T follicular helper cell (primary cell): ENCODE measurements around the gene YBX2.
"Not testable (repeated sequence)": the region's sequence is repeated elsewhere in the genome, so short reads cannot be mapped to it uniquely, and the experiment has no call there.

Source experiments
- DNase-seq: peaks from one replicate; pipeline ENCODE4 v3.0.0-alpha.2; 2020; ENCODE audit warnings: low read depth
- total RNA-seq, 2 experiments: gene quantifications; one replicate each; lab custom pipeline; 2026; lab: John Stamatoyannopoulos, UW

Gene YBX2
- total RNA-seq, result 0 to 0.06 reads per million in 2 experiments

DNA sequence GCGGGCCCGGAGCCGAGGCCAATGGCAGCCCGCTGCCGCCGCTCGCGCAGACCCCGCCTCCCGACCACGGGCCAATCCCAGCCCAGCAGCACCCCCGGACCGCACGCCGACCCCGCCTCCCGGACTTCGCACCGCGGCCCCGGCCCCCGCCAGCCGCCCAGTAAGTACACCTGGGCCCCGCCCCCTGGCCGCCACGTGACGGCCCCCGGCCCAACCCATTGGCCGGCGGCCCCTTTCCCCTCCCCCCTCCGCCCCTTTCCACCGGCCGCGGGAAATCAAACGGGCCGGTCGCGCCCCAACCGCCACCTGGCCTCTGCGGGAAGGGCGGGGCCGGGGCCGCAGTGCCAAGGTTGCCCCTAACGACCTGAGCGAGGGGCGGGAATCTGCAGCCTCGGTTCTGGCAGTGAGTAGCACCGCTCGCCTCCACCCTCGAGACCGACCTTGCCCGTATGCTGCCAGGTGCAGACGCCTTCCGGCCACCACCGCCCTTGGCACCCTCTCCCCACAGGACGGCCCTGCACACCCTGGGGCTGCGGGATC, at the start of gene YBX2:
Gene YBX2, minus strand, starts transcription at position 26 of the 540 bp plus-strand sequence. CDS start 139 bp downstream, outside the sequence.
- DNase-seq, result peak; percentile 52

DNA sequence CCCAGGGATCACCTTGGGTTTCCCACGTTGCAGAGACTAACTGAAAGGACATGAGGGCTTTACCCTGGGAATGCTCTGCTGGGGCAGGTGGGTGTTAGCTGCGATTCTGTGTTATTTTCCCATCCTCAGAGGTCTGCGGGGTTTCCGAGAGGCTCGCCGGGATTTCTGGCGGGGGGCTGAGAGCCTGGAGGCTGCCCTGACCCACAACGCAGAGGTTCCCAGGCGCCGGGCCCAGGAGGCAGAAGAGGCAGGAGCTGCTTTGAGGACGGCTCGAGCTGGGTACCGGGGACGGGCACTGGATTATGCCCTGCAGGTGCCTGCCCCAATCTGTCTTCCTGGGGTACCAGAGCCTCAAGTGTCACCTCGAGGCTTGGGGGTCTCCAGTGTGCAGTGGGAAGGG, 48.8 kb upstream of the YBX2 start:
- DNase-seq, result no peak

DNA sequence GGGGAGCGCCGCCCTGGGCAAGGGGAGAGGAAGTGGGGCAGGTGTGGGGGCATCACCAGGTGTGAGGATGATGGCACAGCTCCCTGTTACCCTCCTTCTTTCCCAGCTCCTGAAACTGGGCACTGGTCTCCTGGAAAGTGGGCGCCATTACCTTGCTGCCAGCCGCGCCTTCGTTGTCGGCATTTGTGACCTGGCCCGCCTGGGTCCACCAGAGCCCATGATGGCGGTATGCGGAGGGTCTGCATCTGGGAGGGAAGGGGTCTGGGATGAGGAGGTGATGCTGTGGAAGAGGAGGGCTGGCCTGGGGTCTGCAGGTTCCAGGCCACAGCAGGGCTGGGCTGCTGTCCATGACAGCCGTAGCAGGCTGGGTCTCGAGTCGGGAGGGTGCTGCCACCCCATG, 47.4 kb upstream of the YBX2 start:
- DNase-seq, result no peak

DNA sequence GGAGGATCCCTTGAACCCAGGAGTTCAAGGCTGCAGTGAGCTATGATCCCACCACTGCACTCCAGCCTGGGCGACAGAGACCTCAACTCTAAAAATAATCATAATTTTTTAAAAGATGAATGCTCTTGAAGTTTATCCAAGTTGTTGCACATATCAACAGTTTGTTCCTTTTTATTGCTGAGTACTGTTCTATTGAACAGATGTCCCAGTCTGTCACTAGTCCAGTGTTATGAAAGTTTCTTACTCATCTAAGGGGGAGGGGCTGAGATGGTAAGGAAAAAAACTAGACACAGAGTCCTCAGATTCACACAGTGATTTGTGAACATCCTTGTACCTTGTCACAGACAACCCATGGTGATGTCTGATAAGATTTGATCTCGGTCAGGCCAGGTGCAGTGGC, 45.7 kb upstream of the YBX2 start:
- no peak for DNase-seq

DNA sequence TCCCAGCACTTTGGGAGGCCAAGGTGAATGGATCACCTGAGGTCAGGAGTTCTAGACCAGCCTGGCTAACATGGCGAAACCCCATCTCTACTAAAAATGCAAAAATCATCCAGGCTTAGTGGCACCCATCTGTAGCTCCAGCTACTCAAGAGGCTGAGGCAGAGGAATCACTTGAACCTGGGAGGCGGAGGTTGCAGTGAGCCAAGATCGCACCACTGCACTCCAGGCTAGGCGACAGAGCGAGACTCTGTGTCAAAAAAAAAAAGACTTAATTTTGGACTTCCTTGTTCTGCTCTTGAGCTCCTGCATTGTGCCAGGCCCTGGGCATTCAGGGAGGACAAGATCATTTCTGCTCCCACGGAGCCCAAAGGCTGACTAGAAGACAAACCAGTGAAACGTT, 43.2 kb upstream of the YBX2 start:
- not testable (repeated sequence) for DNase-seq

DNA sequence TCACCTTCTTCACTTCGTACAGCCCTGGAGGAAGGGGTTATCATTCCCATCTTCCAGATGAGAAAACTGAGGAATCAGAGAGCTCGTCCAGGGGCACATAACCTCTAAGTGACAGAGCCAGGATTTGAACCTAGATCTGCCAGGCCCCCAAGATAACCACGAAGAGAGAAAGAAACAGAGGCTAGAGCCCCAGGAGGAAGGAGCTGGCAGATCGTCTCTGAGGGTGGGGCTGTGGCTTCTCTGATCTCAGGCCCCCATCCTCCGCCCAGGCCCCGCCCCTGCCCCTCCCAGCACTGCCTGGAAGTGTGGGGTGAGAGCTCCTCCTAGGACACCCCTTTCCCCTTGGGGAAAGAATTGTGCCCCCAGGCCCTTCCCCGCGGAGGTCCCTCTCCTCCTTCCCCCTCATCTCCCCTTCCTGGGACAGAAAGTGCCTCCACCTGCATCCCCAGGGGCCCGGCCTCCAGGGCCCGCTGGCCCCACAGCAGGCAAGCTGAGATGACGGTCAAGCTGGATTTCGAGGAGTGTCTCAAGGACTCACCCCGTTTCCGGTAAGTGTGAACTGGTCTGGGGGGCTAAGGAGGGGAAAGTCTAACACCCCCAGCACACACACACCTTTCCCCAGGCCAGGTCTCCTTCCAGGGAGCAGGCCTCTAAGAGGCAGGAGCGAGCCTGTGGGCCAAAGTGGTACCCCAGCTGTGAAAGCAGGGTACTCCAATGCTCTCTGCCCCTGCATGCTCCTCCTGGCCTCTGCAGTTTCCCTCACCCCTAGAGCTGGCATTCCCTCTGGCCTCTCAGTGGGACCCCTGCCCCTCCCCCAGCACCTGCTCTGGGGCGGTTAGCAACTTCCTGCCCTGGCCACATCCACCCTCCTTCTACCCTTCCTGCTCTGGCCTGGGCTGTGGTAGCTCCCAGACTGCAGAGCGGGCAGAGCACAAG, 42.1 kb upstream of the YBX2 start, which contains the start of gene ACAP1:
Gene ACAP1, plus strand, starts transcription at position 290 of the 936 bp plus-strand sequence. Its CDS starts 206 bp downstream, at position 496.
- DNase-seq, result peak; percentile 81

DNA sequence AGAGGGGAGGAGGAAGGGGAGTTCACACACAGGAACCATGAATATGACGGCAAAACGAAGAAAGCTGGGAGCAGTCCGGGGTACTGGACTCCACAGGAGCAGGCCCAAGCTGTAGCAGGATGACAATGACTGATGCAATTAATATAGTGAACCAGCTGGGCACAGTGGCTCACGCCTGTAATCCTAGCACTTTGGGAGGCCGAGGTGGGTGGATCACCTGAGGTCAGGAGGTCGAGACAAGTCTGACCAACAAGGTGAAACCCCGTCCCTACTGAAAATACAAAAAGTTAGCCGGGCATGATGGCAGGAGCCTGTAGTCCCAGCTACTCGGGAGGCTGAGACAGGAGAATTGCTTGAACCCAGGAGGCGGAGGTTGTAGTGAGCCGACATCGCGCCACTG, 41.3 kb upstream of the YBX2 start:
- not testable (repeated sequence) for DNase-seq

DNA sequence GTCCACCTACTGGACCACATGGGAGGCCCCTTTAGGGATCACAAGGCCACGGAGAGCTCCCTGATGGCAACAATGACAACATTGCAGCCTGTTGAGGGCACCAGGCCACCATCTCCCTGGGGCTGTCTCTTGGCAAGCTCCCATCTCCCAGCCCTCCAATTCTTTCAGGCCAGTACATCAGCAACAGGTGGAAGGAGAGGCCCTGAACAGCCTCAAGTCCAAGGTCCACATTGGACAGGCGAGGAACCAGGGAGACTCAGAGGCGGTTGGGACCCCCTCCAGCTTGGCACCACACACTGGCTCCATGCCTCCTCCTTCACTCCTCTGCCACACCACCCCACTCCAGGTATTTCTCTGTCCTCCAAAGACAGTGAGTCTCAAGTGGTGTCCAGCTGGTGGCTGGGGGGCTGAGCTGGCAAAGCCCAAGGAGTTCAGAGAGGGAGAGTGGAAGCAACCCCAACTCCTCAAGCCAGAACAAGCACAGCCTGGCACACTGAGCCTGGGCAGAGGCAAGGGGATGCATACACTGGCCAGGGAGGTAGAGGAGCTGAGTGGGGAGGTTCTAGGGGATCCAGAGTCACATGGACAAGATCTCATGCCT, 40.6 kb upstream of the YBX2 start:
- no peak for DNase-seq

DNA sequence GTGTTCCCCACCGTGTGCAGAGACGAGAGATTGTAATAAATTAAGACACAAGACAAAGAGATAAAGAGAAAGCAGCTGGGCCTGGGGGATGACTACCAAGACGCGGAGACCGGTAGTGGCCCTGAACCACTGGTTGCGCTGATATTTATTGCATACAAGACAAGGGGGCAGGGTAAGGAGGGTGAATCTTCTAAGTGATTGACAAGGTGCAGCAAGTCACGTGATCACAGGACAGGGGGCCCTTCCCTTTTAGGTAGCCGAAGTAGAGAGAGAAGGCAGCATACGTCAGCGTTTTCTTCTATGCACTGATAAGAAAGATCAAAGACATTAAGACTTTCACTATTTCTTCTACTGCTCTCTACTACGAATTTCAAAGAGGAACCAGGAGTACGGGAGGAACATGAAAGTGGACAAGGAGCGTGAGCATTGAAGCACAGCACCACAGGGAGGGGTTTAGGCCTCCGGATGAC, 38.2 kb upstream of the YBX2 start:
- DNase-seq, result peak; percentile 53

DNA sequence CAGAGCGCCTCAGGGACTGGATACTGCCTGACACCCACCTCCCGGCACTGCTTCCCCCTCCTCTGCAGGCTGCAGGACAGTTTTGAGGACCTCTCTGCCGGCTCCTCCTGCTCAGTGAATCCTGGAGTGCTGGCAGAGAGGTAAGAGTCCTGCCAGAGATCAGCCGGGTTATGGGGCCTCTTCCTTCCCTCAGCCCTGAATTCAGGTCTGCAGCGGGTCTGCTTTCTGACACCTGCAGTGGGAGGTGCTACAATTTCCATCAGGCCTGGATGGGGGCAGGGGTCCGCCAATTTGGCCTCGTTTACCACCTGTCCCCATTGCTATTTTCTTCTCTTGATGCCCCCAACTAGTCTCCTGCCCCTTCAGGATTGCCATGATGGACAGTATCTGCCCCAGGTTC, 37.7 kb upstream of the YBX2 start:
- DNase-seq, result no peak

DNA sequence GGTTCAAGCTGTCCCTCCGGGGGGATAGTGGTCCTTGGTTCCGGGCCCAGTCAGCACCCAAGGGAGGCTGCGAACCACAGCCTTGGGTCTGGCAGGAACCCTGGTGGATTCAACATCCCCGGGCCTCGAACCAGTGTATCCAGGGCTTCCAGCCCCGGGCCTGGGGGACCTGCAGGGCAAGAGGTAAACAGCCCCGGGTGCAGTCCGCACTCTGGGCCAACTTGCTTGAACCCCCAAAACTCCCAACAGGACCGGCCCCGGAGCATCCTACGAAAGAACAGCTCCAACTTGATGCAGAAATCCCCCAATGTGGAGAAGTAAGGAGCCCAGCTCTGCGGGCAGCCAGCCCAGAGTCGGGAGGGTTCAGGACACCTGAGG, 36.2 kb upstream of the YBX2 start:
- no peak for DNase-seq

DNA sequence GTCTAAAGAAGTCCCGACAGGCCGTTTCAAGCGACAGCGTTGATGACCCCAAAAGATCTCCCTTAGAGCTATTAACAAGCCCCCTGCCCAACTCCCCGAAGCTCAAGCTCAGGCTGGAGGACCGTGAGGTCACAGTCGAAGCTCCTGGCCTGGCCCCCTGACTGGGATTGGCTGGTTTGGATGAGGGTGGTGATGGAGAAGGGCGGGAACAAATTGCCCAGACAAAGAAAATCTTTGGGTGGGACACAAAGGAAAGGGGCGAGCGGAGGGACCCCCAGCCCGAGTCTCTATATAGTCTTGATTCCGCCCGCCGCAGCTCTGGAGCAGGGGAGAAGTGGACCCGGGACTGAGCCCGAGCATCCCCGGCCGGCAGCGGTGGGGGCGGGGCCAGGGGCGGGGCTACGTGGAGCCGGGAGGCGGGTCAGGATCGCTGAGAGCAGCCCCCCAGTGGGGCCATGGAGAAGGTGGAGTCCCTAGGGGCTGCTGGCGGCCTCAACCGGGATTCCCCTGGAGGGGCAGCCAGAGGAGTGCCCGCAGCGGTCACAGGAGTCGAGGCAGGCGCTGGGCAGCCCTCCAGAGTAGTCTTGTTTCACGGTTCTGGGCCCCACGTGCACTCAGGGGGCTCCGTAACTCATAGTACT, 35.7 kb upstream of the YBX2 start:
- DNase-seq, result peak; percentile 72

DNA sequence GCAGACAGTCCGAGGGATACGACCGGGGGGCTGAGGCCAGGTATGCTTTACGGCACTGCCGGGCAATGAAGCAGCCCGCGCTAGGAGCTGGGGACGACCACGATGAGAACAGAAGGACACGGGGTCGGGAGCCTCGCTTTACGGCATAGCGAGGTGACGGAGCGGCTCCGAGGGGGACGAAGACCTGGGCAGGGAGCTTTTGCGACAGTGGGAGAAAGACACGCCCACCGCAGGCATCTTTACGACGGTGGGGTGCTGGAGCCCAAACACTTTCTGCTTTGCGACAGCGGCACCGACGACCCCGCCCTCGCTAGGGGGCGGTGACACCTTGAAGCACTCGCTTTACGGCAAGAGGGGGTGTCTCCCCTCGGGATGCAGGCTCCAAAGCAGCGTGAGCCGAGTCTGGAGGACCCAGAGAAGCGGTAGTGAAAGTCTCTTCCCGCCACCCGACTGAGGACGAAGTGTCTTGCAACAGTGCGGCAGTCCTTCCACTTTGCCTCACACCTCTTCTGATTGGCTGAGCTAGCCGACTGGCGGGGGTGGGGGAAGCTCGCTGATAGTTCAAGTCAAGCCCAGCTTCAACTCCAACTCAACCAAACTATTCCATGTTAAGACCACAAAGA, 35.0 kb upstream of the YBX2 start:
- peak; percentile 95 for DNase-seq

DNA sequence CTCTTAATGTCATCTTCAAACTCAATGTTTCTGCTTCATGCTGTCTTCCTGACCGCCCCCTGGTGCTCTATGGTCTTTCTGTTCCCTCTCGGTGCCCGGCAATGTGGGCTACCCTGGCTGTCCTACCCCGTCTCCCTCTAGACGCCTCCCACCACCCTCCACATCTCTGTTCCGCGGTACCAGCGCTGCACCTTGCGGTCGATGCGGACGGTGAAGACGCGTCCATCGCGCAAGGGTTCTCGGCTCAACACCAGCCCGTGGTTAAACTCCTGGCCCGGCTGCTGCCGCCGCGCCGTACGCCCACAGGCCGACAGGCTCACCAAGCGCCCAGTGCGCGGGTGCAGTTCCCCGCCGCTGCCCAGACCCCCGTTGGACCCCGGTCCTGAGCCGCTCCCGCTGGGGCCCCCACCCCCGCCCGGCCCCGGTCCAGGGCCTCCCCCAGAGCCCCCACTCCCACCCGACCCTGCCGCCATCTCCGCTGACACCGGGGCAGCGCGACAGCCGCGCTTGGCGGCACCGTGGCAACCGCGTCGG, 34.5 kb upstream of the YBX2 start, which contains the start of gene NEURL4:
Gene NEURL4, minus strand, starts transcription at position 496 of the 534 bp plus-strand sequence. Its CDS starts 23 bp downstream, at position 473.
- DNase-seq, result no peak

DNA sequence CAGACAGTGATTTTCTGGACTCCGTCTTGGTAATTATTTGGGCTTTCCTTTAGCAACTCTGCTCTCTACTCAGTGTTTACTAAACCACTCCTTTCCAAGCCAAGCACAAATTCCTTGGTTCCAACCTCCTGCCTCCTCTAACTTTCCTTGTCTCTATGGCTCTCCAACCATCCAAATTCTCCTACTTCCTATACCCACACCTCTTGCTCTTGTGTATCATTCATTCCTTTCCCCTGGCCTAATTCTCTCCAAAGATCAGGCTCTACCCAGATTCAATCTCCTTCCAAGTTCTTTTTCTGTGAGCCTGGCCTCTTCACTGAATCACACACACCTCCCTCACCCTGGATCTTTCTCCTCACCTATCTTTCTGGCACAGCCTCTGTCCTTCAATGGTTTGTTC, 33.6 kb upstream of the YBX2 start:
- DNase-seq, result no peak

DNA sequence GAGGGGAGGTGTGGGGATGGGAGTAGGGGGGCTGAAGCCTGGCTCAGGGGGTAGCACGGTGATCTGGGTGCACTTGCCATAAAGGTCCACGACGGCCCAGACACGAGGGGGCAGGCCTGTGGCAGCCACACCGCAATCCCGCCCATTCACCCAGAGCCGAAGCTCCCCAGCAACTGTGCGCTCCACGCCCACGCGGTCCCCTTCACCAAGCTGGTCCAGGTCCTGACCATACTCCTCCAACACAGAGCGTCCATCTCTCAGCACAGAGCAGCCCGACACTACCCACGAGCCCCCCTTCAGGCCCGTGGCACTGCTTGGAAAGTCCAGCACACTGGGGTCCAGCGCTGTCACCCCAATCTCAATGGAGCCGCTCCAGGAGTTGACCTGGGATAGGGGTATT, 33.1 kb upstream of the YBX2 start:
- no peak for DNase-seq

DNA sequence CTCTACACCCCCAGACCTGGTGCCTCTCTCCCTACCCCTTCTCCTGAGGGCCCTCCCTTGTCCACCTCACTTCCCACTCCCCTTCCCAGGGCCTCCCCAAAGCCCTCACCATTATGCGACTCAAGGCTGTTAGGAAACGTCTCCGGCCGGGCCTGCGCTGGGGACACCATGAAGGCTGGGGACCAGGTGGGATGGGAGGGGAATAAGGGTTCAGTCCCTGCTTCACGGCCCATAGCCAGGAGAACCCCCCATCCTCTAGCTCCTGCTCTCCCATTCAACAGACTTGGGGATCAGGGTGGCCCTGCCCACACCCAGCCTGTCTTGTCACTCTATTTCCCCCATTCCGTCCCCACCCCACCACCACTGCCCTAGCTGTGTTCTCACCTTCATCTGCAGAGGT, 32.6 kb upstream of the YBX2 start:
- no peak for DNase-seq

DNA sequence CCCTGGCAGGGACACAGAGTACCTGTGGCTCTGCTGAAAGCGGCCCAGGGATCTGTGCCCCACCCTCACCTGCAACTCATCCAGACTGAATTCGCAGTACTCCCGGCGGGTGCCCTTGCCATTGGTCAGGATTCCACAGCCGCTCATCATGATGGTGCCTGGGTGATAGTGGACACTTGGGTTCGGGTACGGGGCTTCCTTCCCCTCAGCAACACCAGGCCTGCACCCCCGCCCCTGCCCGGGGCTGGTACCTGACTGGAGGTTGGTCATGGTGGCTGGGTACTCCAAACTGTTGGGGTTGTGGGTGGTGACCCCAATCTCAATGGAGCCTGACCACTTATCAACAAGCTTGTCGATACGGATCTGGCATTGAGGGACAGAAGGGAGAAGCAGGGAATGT, 31.7 kb upstream of the YBX2 start:
- no peak for DNase-seq

DNA sequence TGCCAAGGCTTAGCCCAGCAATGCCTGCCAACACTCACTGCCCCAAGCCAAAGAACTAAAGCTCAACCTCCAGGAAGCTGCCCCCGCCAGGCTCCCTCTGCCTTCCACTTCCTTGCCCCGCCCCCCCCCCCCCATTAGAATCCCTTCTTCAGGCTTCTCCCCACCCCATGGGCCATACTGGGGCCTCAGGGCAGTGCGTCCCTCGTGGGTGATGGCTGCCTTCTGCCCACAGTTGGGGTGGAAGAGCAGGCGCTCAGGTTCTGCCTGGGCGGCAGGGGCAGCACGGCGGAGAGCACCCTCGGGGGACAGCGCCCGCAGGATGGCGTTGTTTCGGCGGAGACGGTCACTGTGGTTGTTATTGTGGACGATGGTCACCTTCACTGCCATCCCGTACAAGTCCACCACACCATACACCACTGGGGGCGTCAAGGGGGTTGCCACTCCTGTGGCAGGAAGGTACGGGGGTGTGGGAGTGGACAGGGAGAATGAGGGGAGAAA, 30.6 kb upstream of the YBX2 start:
- DNase-seq, result no peak

DNA sequence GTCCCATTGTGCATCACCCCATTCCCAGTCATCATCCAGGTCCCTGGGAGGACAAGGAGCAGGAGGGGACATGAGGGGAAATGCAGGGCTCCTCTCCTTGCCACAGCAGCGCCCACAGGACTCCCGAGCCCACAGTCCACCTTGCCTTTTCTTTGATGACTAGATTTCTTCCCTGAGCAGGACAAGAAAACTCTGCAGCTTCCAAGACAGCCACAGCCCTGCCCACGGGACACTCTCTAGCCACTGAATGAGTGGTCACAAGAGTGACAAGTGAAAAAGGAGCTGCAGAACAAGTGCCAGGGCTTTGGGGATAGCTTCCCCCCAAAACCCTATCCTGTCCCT, 30.0 kb upstream of the YBX2 start:
- no peak for DNase-seq

DNA sequence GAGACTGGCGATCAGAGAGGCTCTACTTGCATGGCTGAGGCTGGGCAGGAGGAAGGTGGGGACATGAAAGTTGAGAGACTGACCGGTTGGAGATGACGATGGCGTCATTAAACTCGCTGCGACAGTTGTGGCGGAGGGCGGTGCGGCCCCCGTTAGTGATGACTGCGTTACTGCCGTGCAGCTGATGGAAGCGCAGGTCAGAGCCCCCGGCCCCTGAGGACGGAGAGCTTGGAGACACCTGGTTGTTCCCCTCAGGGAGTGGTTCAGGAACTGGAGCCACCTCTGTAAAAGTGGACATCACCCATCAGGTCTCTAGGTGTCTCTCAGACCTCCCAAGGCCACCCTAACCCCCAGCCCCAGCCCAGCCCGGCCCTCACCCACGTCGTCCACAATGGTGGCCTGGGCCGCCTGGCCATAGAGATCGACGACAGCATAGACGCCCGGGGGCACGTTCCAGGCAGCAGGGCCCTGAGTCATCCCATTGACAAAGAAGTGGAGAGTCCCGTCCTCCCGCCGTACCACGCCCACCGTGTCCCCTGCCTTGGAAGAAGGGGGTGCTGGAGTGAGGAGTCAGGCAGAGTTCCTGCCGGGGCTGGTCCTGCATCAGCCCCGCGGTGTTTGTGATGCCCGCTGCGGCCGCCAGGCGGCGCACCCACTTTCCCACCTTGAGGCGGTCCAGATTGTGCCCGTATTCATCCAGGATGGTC, 29.4 kb upstream of the YBX2 start:
- peak; percentile 55 for DNase-seq
